Panc1 (cell line): ENCODE measurements around the gene SEC24A. TPM values are rescaled to one million over a fixed set of nuclear protein-coding genes. Genes with fewer than 3 reads are reported as not detected.

Experiments used
- ATAC-seq: fragments of 200-7000 bp; cut with Tn5 transposase; 2 replicates; pipeline ENCODE4 v1.9.1; 2020; ENCODE audit warnings: mild to moderate bottlenecking, moderate library complexity
- BruUV-seq: library from RNA; stranded (reverse); fragments of 400-500 nt; replicated peaks from 2 replicates; lab custom pipeline; 2021; lab: Mats Ljungman, UMichigan
- CTCF ChIA-PET: fragments of 300-600 bp; sonication (Branson Sonifier 250); formaldehyde crosslinking; loops from one replicate; lab custom pipeline; 2022; ENCODE audit warnings: antibody characterized with exemption; lab: Charles Lee
- POLR2A ChIA-PET: fragments of 300-600 bp; sonication (Branson Sonifier 250); formaldehyde crosslinking; loops from one replicate; lab custom pipeline; 2022; ENCODE audit warnings: antibody characterized with exemption; lab: Charles Lee
- DNase-seq: peaks from one replicate; pipeline ENCODE4 v3.0.0-alpha.2; 2010; ENCODE audit warnings: low read depth, low spot score
- H3K27ac ChIP-seq: 2 replicates; pipeline ENCODE4 v1.5.1; 2011; ENCODE audit warnings: mild to moderate bottlenecking, low read length, inconsistent platforms
- H3K27me3 ChIP-seq: fragments of 200-500 bp; sonication (Bioruptor generic); 2 replicates; pipeline ENCODE4 v1.6.0; 2014; ENCODE audit warnings: low read length, inconsistent platforms; ENCODE audit not compliant: control insufficient read depth, insufficient read depth
- H3K36me3 ChIP-seq: fragments of 200-500 bp; sonication (Bioruptor generic); 2 replicates; pipeline ENCODE4 v1.5.1; 2014; ENCODE audit warnings: inconsistent platforms, mild to moderate bottlenecking, low read length, moderate library complexity; ENCODE audit not compliant: control insufficient read depth, insufficient read depth
- H3K4me1 ChIP-seq: 2 replicates; pipeline ENCODE4 v1.5.1; 2011; ENCODE audit warnings: inconsistent platforms, mild to moderate bottlenecking, low read length, moderate library complexity; ENCODE audit not compliant: control insufficient read depth, insufficient read depth
- H3K4me3 ChIP-seq, 2 experiments: 2 replicates each; pipeline ENCODE4 v1.5.1; 2011 to 2012; ENCODE audit warnings: low read depth in 2 of 2, low read length in 2 of 2, mild to moderate bottlenecking in 2 of 2, inconsistent platforms in 1 of 2, moderate library complexity in 1 of 2
- H3K9me3 ChIP-seq: fragments of 200-500 bp; sonication (Bioruptor generic); 2 replicates; pipeline ENCODE4 v1.5.1; 2014; ENCODE audit warnings: low read depth, mild to moderate bottlenecking, inconsistent platforms, low read length, moderate library complexity; ENCODE audit not compliant: control insufficient read depth, insufficient read depth
- POLR2AphosphoS5 ChIP-seq: IDR thresholded peaks from 2 replicates; pipeline ENCODE4 v1.6.1; 2012; ENCODE audit warnings: mild to moderate bottlenecking, low read depth, low read length, moderate library complexity
- SIN3A ChIP-seq: IDR thresholded peaks from 2 replicates; pipeline ENCODE4 v1.6.1; 2012; ENCODE audit warnings: low read depth, mild to moderate bottlenecking, low read length, moderate library complexity, borderline replicate concordance; ENCODE audit not compliant: insufficient read depth
- TCF7L2 ChIP-seq: IDR thresholded peaks from 2 replicates; pipeline ENCODE4 v1.6.1; 2011; ENCODE audit warnings: mild to moderate bottlenecking, low read depth, low read length, inconsistent platforms
- in situ Hi-C: cut with HindIII; loops from 2 replicates; pipeline ENCODE4 v1.10.0; 2016; ENCODE audit warnings: low sequenced_read_pairs, low pct_unique_long_range_greater_than_20kb
- intact Hi-C: fragments of 100-400 bp; cut with micrococcal nuclease; formaldehyde crosslinking; loops from one replicate; pipeline ENCODE4 v1.10.0; 2022; ENCODE audit not compliant: unreplicated experiment
- total RNA-seq: library from RNA; stranded (reverse); gene quantifications from one replicate; pipeline ENCODE4 v1.2.1, GENCODE V29; 2021; ENCODE audit not compliant: unreplicated experiment
- TF ChIP-seq, protein P1 (sequence below), 2 experiments: IDR thresholded peaks; 2 replicates each; pipeline ENCODE4 v1.6.1; 2011 to 2012; ENCODE audit warnings: low read depth in 2 of 2, control low read depth in 1 of 2, low read length in 1 of 2, mild to moderate bottlenecking in 1 of 2, moderate library complexity in 1 of 2; ENCODE audit not compliant: insufficient read depth in 1 of 2
- TF ChIP-seq, protein P2 (sequence below): fragments of 450-650 bp; IDR thresholded peaks from 2 replicates; pipeline ENCODE4 v1.5.1; 2017; ENCODE audit warnings: mild to moderate bottlenecking

The SEC24A gene
- total RNA-seq, 1 experiment from 2014 or later, result 22.7 TPM

DNA sequence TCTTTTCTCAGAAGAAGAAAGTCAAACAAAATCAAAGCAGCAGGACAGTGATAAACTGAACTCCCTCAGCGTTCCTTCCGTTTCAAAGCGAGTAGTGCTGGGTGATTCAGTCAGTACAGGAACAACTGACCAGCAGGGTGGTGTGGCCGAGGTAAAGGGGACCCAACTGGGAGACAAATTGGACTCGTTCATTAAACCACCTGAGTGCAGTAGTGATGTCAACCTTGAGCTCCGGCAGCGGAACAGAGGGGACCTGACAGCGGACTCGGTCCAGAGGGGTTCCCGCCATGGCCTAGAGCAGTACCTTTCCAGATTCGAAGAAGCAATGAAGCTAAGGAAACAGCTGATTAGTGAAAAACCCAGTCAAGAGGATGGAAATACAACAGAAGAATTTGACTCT, 92.5 kb downstream of the SEC24A start:
- peaks cover 9% of the 10 kb centered on the region; the same call in 1 of the 2 replicates for H3K4me1 ChIP-seq
- intact Hi-C loops (no loop called here), in situ Hi-C loops (no loop called here)
- peaks cover 3% of the 10 kb centered on the region for H3K36me3 ChIP-seq
- ChIA-PET CTCF (no interaction called here), POLR2A (interaction anchor here (0.6 to 0.7 kb wide), 2 partner anchors 12 to 335 kb away, joined by 3 to 7 read pairs; no protein-coding TSS in a partner anchor)
- ATAC-seq (no peak), DNase-seq (no peak)
- H3K27ac ChIP-seq, result no peak overlapping the region
- H3K4me3 ChIP-seq, result no peak overlapping the region
- TF ChIP-seq TCF7L2, result no peak
- TF ChIP-seq POLR2AphosphoS5, result no peak
- no peak for TF ChIP-seq SIN3A
- TF ChIP-seq, protein P1, sequence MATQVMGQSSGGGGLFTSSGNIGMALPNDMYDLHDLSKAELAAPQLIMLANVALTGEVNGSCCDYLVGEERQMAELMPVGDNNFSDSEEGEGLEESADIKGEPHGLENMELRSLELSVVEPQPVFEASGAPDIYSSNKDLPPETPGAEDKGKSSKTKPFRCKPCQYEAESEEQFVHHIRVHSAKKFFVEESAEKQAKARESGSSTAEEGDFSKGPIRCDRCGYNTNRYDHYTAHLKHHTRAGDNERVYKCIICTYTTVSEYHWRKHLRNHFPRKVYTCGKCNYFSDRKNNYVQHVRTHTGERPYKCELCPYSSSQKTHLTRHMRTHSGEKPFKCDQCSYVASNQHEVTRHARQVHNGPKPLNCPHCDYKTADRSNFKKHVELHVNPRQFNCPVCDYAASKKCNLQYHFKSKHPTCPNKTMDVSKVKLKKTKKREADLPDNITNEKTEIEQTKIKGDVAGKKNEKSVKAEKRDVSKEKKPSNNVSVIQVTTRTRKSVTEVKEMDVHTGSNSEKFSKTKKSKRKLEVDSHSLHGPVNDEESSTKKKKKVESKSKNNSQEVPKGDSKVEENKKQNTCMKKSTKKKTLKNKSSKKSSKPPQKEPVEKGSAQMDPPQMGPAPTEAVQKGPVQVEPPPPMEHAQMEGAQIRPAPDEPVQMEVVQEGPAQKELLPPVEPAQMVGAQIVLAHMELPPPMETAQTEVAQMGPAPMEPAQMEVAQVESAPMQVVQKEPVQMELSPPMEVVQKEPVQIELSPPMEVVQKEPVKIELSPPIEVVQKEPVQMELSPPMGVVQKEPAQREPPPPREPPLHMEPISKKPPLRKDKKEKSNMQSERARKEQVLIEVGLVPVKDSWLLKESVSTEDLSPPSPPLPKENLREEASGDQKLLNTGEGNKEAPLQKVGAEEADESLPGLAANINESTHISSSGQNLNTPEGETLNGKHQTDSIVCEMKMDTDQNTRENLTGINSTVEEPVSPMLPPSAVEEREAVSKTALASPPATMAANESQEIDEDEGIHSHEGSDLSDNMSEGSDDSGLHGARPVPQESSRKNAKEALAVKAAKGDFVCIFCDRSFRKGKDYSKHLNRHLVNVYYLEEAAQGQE (IDR thresholded peaks at IDR 0.05; ENCODE audit: insufficient read depth in 1 of 2, low read depth in 2 of 2, low read length in 1 of 2), result no peak
- TF ChIP-seq, protein P2, sequence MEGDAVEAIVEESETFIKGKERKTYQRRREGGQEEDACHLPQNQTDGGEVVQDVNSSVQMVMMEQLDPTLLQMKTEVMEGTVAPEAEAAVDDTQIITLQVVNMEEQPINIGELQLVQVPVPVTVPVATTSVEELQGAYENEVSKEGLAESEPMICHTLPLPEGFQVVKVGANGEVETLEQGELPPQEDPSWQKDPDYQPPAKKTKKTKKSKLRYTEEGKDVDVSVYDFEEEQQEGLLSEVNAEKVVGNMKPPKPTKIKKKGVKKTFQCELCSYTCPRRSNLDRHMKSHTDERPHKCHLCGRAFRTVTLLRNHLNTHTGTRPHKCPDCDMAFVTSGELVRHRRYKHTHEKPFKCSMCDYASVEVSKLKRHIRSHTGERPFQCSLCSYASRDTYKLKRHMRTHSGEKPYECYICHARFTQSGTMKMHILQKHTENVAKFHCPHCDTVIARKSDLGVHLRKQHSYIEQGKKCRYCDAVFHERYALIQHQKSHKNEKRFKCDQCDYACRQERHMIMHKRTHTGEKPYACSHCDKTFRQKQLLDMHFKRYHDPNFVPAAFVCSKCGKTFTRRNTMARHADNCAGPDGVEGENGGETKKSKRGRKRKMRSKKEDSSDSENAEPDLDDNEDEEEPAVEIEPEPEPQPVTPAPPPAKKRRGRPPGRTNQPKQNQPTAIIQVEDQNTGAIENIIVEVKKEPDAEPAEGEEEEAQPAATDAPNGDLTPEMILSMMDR, result no peak
- H3K9me3 ChIP-seq, result no peaks in the 10 kb centered on the region
- BruUV-seq, result no TSS peak
- H3K27me3 ChIP-seq, result no peaks in the 10 kb centered on the region

DNA sequence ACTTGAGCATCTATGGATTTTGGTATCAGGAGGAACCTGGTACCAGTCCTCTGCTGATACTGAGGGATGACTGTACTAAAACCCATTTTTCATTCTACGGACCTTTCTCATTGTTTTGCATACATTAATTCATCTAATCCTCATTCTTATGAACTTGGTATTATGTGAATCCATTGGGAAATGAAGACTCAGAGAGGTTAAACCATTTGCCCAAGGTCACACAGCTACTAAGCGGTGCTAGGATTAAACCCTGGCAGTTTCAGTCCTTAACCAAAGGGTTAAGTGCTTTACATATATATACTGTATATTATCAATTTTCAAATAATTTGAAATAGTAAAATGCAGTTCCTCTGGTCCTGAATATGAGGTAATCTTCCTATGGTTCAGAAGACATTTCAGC, 93.5 kb downstream of the SEC24A start:
- Histone ChIP-seq H3K27me3 (no peaks in the 10 kb centered on the region), H3K27ac (no peak overlapping the region), H3K36me3 (peaks cover 3% of the 10 kb centered on the region), H3K4me1 (peaks cover 9% of the 10 kb centered on the region; the same call in 1 of the 2 replicates), H3K4me3 (no peak overlapping the region), H3K9me3 (no peaks in the 10 kb centered on the region)
- intact Hi-C loops, result no loop called here
- in situ Hi-C loops, result no loop called here
- no TSS peak for BruUV-seq
- ChIA-PET POLR2A (no interaction called here), CTCF (no interaction called here)
- TF ChIP-seq POLR2AphosphoS5, result no peak
- TF ChIP-seq SIN3A, result no peak
- TF ChIP-seq, protein P2, result no peak
- TF ChIP-seq, protein P1 (IDR thresholded peaks at IDR 0.05; ENCODE audit: insufficient read depth in 1 of 2, low read depth in 2 of 2, low read length in 1 of 2), result no peak
- TF ChIP-seq TCF7L2, result no peak
- ATAC-seq (no peak), DNase-seq (no peak)
